IPS-NIHi11 (cell line): ENCODE measurements around the gene ZNF862.

ENCODE experiments used
- DNase-seq: peaks from one replicate; pipeline ENCODE4 v3.0.0; 2012; ENCODE audit warnings: mixed read lengths, low spot score

The ZNF862 gene

GRCh38 chr7:149866139-149866778, 28.1 kb downstream of the ZNF862 start:
- no peak for DNase-seq

- no peak for DNase-seq
Measured at GRCh38 chr7:149866779-149867447, 28.7 kb downstream of the ZNF862 start.

GRCh38 chr7:149867762-149868622, 29.8 kb downstream of the ZNF862 start:
- no peak for DNase-seq

GRCh38 chr7:149868623-149869290, 30.6 kb downstream of the ZNF862 start:
- DNase-seq = no peak

- DNase-seq = no peak
Measured at GRCh38 chr7:149869291-149869650, 31.1 kb downstream of the ZNF862 start.

- no peak for DNase-seq
Measured at GRCh38 chr7:149869867-149870266, 31.7 kb downstream of the ZNF862 start.

- no peak for DNase-seq
Measured at GRCh38 chr7:149870274-149870673, 32.1 kb downstream of the ZNF862 start.

GRCh38 chr7:149870701-149871483, 32.7 kb downstream of the ZNF862 start:
- no peak for DNase-seq

- no peak for DNase-seq
Measured at GRCh38 chr7:149871576-149871975, 33.4 kb downstream of the ZNF862 start.

GRCh38 chr7:149872419-149873073, 34.4 kb downstream of the ZNF862 start:
- DNase-seq = peak; percentile 77

- DNase-seq = peak; percentile 100
Measured at GRCh38 chr7:149873074-149873969, 35.1 kb downstream of the ZNF862 start, which contains the start of gene ATP6V0E2. Gene ATP6V0E2 (plus strand): TSS chr7:149873969. CDS start chr7:149874066, 97 bp downstream.

GRCh38 chr7:149873970-149874643, 35.9 kb downstream of the ZNF862 start:
- no peak for DNase-seq

GRCh38 chr7:149874644-149875028, 36.5 kb downstream of the ZNF862 start:
- no peak for DNase-seq

- no peak for DNase-seq
Measured at GRCh38 chr7:149875396-149875795, 37.2 kb downstream of the ZNF862 start.

GRCh38 chr7:149877890-149878522, 39.8 kb downstream of the ZNF862 start:
- no peak for DNase-seq

- DNase-seq = no peak
Measured at GRCh38 chr7:149878523-149878921, 40.3 kb downstream of the ZNF862 start.

GRCh38 chr7:149879271-149879743, 41.1 kb downstream of the ZNF862 start:
- no peak for DNase-seq

GRCh38 chr7:149879766-149880637, 41.8 kb downstream of the ZNF862 start:
- no peak for DNase-seq
